HG03565 (cell line): ENCODE results near the gene PTH2R.
"Not testable (repeated sequence)": the region's sequence is repeated elsewhere in the genome, so short reads cannot be mapped to it uniquely, and the experiment has no call there.

Experiments
- ATAC-seq: cut with Tn5 transposase; IDR thresholded peaks from one replicate; pipeline ENCODE4 v1.9.1; 2021; ENCODE audit warnings: mild to moderate bottlenecking, moderate library complexity; ENCODE audit not compliant: unreplicated experiment

Gene PTH2R

GRCh38 chr2:208392300-208392699, 14.3 kb upstream of the PTH2R start:
- ATAC-seq = no peak

- not testable (repeated sequence) for ATAC-seq
Observed at GRCh38 chr2:208396796-208397195, 9.8 kb upstream of the PTH2R start.

DNA sequence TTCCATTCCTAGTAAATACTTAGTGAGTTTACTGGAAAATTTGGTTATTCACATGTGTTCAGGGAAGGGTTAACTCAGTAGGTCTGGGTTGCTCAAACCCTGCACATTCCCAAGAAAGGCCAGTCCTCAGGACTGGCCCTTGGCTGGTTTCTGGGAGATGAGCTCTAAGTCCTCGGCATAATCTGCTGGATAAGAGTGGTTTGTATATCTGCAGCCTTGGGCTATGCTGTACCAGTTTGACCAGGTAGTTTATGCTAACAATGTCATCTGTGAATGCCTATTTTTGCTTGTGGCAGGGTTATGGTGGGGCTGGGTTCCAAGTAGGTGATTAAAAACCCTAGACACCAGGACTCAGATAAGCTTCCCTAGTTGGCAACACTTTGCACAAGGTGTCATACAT, 7.4 kb upstream of the PTH2R start:
- no peak for ATAC-seq

DNA sequence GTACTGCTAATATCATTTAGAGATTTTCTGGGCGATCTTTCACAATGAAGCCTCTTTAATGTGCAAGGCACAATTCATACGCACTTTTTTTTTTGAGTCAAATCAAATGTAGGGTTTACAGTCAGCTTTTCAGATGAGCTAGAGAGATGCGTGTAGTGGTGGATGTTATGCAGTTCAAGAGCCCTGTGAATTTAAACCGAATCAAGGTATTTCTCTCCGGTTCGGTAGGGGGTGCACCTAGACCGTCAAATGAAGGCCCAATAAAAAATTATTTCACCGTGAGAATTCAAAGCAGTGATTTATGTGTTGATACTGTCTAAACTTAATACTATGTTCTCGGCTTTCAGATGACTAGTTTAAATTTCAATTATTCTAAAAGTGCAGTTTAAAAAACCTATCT, 1.1 kb downstream of the PTH2R start:
- ATAC-seq = no peak

- no peak for ATAC-seq
Observed at GRCh38 chr2:208413931-208414330, 7.3 kb downstream of the PTH2R start.

GRCh38 chr2:208415255-208415654, 8.7 kb downstream of the PTH2R start:
- ATAC-seq = peak; percentile 81

- ATAC-seq = peak; percentile 80
Observed at GRCh38 chr2:208415897-208416296, 9.3 kb downstream of the PTH2R start.

DNA sequence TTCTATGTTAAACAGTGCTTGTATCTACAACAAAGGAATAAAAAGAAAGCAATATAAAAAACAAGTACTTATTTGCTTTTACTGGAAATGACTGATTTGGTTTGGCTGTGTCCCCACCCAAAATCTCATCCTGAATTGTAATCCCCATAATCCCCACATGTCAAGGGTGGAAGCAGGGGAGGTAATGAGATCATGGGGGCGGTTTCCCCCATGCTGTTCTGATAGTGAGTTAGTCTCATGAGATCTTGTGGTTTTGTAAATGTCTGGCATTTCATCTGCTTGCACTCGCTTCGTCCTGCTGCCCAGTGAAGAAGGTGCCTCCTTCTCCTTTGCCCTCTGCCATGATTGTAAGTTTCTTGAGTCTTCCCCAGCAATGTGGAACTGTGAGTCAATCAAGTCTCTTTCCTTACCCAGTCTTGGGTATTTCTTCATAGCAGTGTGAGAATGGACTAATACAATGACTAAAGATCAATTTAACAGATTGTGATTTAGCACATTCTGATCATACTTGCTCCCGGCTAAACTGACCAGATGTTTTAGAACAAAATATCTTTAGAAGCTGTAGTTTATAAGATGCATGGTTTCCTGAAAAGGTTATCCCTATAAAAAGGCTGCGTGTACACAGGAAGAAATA, 19.9 kb downstream of the PTH2R start:
- no peak for ATAC-seq

GRCh38 chr2:208437755-208438154, 31.2 kb downstream of the PTH2R start:
- ATAC-seq = no peak

- no peak for ATAC-seq
Observed at GRCh38 chr2:208440716-208441115, 34.1 kb downstream of the PTH2R start.

DNA sequence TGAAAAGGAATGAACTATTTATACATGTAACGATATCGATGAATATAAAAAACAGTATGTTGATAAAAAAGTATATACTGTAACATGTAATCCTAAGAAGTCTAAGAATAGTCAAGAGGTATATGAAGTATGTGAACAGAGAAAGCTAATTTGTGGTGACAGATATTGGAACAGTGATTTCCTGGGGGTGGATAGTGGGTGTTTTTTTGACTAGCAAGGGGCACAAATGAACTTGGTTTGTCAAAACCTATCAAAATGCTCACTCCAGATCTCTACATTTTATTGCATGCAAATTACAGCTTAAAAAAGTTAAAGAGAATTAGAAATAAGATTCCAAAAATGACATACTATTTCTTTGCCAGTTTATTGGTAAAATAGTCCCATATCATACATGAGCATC, 35.4 kb downstream of the PTH2R start:
- ATAC-seq = no peak

- not testable (repeated sequence) for ATAC-seq
Observed at GRCh38 chr2:208447447-208447846, 40.9 kb downstream of the PTH2R start.

DNA sequence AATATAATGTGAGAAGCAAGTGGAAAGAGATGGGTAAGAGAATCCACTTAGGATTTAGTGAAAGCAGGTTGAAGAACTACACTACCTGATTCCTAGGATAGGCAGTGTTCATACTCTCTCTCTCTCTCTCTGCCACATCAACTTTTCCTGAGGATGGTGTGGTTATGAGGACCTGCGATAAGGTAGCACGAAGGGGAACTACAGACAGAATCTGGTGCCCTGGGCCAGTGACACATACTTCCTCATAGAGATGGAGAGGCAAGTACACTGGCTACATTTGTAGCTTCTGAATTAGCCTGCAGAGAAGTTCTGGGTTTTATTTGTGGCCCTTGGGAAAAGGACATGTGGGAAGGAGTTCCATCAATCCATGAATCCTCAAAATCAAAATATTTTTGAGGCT, 44.5 kb downstream of the PTH2R start:
- ATAC-seq = no peak

DNA sequence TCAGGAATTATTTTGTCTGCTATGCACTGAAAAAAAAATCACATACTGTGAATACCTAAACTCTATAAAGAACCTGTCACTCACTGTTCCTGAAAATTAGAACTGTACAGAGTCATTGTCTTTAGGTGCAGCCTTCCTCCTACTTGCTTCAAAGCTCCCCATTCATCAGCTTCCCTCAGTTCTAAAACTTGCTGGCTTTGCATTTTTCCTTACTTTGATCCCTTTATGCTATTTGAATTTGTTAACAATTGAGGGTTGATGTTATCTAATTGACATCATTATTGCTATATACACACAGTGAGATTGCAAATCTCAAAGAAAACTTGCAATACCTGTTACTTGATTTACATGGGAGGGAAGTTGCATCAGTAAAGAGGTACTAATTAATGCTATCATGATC, 48.3 kb downstream of the PTH2R start:
- no peak for ATAC-seq

DNA sequence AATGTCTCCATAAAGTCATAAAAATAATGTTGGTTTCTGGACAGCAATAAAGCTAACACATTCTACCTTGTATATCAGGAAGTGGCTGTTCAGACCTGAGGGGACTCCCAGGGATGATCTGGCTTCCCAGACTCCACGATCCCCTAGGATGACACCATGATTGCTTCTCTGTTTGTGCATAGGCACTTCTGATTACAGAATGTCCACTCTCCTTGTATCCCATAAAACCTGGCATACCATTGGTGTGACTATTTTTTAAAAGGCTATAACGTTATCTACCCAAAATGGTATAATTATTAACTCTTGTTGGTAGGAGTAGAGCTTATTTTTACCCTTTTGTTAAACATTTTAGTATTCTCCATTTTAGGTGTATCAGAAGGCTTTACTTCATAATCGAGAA, 57.1 kb downstream of the PTH2R start:
- no peak for ATAC-seq

- ATAC-seq = no peak
Observed at GRCh38 chr2:208464205-208464604, 57.6 kb downstream of the PTH2R start.

DNA sequence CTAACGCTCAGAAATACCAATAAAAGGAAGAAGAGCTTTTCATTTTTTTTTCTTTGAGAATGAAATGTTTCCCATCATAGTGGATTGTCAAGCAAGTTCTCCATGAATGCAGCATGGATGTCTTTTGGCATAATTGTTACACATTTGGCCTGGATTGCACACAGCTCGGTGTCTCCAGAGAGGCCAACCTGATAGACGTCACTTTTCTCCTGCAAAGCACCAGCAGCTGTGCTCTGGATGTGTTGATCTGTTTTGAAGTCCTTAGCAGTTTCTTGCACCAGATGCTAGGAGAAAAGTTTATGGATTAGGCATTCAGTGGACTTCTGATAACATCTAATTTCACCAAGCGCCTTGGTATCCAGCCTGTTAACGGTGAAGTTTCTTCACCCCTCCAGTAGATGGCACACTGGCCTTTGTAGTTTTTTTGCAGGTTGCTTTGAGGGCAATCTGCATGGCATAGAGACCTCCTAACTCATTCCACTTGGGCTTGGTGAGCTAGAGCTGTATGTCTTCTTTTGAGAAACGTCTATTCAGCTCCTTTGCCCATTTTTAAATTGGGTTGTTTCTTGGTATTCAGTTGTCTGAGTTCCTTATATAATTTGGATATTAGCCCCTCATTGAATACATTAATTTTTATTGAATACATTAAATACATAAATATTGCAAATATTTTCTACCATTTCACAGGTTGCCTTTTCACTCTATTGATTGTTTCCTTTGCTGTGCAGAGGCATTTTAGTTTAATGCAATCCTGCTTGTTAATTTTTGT, 59.7 kb downstream of the PTH2R start:
- peak; percentile 85 for ATAC-seq

DNA sequence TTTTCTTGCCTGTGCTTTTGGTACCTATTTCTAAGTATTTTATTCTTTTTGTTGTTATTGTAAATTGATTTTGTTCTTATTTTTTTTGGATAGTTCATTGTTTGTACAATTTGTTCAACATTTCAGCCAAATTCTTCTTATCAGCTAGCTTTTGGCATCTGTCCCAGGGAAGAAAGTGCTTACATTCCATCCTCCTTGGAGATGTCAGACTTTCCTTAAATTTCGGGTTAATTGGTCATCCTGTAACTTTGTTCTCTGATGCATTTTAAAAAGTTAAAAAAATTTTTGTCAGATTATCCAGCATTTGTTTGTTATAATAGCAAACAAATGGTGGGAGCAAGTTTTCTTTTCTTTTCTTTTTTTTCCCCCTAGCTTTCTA, 60.3 kb downstream of the PTH2R start:
- no peak for ATAC-seq

DNA sequence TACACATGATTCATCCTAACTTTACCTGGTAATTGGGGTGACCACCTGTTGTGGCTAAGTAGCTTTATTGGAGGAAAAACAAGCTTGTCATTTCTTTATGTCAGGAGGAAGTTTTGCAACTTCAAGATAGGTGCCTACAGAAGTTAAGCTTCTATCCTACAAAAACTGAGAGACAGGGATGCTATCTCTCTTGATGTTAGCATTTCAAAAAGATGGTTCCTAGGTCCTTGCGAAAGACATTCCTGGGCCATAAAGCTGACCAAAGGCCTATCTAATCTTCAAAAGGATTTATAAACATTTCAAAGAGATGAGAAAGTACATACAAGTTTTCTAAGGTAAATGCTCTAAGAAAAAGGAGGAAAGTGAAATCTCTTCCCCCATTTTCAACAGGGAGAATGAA, 61.0 kb downstream of the PTH2R start:
- no peak for ATAC-seq

- ATAC-seq = no peak
Observed at GRCh38 chr2:208477741-208478140, 71.1 kb downstream of the PTH2R start.

- ATAC-seq = peak; percentile 65
Observed at GRCh38 chr2:208479342-208479741, 72.8 kb downstream of the PTH2R start.

DNA sequence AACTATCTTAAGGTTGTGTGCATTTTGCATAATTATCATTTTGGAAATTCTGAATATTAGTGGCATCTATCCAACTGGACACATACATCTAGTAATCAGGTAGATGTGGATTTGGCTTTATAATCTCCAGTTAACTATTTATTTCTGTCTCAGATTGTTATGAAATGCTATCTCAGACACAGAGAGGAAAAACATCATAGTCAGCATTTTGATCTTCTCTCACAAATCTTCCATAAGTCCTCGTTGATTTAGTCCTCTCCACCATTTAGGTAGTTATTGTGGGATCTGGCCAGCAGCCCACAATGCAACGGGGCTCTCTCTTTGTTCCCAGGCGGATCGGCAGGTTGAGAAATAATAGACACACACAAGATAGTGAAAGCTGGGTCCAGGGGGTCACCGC, 75.4 kb downstream of the PTH2R start:
- not testable (repeated sequence) for ATAC-seq
